ENCODE results near the gene SLC17A4. TPM values are rescaled to one million over a fixed set of nuclear protein-coding genes. Genes with fewer than 3 reads are reported as not detected.

The SLC17A4 gene
- total and polyA plus RNA-seq, 2 of the 13 experiments (the other 11 are each of a cell fraction or from before 2014, with no cell fraction given), result 0.07 TPM; not detected in 1

DNA sequence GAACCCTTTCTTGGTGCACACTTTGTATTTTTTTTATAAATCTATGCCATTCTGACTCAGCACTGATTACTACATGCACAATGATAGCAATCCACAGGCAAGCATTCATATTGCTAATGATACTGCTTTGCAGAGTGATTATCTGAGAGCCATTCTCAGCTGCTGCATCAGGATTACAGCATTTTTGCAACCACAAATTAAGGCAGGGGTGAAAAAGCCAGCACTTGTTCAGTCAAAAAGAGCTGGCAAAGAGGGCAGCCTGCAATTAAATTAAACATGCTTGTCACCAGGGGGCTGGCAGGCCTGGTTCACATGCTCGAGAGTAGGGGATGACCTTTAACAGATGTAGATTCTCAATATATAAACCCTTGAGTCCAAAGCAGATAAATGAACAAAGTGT lies 40.7 kb upstream of the SLC17A4 start (continued):
- TF ChIP-seq, protein P1, sequence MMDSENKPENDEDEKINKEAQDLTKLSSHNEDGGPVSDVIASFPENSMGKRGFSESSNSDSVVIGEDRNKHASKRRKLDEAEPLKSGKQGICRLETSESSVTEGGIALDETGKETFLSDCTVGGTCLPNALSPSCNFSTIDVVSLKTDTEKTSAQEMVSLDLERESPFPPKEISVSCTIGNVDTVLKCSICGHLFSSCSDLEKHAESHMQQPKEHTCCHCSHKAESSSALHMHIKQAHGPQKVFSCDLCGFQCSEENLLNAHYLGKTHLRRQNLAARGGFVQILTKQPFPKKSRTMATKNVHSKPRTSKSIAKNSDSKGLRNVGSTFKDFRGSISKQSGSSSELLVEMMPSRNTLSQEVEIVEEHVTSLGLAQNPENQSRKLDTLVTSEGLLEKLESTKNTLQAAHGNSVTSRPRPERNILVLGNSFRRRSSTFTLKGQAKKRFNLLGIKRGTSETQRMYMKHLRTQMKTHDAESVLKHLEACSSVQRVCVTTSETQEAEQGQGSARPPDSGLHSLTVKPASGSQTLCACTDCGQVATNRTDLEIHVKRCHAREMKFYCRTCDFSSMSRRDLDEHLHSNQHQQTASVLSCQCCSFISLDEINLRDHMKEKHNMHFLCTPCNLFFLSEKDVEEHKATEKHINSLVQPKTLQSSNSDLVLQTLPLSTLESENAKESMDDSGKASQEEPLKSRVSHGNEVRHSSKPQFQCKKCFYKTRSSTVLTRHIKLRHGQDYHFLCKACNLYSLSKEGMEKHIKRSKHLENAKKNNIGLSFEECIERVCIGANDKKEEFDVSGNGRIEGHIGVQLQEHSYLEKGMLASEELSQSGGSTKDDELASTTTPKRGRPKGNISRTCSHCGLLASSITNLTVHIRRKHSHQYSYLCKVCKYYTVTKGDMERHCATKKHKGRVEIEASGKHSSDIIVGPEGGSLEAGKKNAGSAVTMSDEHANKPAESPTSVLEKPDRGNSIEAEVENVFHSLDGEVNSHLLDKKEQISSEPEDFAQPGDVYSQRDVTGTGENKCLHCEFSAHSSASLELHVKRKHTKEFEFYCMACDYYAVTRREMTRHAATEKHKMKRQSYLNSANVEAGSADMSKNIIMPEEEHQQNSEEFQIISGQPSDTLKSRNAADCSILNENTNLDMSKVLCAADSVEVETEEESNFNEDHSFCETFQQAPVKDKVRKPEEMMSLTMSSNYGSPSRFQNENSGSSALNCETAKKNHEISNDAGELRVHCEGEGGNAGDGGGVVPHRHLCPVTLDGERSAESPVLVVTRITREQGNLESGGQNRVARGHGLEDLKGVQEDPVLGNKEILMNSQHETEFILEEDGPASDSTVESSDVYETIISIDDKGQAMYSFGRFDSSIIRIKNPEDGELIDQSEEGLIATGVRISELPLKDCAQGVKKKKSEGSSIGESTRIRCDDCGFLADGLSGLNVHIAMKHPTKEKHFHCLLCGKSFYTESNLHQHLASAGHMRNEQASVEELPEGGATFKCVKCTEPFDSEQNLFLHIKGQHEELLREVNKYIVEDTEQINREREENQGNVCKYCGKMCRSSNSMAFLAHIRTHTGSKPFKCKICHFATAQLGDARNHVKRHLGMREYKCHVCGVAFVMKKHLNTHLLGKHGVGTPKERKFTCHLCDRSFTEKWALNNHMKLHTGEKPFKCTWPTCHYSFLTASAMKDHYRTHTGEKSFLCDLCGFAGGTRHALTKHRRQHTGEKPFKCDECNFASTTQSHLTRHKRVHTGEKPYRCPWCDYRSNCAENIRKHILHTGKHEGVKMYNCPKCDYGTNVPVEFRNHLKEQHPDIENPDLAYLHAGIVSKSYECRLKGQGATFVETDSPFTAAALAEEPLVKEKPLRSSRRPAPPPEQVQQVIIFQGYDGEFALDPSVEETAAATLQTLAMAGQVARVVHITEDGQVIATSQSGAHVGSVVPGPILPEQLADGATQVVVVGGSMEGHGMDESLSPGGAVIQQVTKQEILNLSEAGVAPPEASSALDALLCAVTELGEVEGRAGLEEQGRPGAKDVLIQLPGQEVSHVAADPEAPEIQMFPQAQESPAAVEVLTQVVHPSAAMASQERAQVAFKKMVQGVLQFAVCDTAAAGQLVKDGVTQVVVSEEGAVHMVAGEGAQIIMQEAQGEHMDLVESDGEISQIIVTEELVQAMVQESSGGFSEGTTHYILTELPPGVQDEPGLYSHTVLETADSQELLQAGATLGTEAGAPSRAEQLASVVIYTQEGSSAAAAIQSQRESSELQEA (CRISPR knock-in tag; IDR thresholded peaks at IDR 0.05; ENCODE audit: not compliant biosample characterization), result no peak
- TF ChIP-seq ZNF230 (CRISPR knock-in tag; IDR thresholded peaks at IDR 0.05) (no peak), CHCHD3 (CRISPR knock-in tag; IDR thresholded peaks at IDR 0.05) (no peak)

DNA sequence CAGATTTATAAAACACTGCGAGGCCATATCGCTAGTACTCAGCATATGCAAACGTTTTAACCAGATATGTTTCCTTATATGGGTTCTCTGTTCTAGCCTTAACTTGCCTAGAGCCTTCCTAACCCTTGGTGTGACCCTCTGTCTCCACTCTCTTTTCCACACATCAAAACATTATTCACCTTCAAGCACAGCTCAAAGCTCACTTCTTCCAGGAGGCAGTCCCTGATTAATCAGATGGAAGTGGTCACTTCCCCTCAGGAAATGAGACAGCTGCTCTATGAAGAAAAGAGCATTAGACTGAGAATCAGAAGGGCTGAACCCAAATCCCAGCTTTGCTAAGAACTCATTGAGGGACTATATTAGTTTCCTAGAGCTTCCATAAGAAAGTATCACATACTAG lies 39.8 kb upstream of the SLC17A4 start:
- no peak overlapping the region for H3K9ac ChIP-seq (ENCODE audit: insufficient read depth, low read depth, low read length)
- DNase-seq (ENCODE audit: low spot score) (no peak), ATAC-seq (no peak), FAIRE-seq (no peak)
- 41% methylated on average over 3 of the region's 3 CpGs for WGBS (ENCODE audit: low lambda C conversion rate)
- no peaks in the 10 kb centered on the region for H3K27me3 ChIP-seq (ENCODE audit: control insufficient read depth in 1 of 2, insufficient read depth in 2 of 2, low read length in 2 of 2)
- TF ChIP-seq HNF4A (CRISPR knock-in tag; IDR thresholded peaks at IDR 0.05) (peak; percentile 43; the same call in 1 of the 2 replicates), RFXAP (CRISPR knock-in tag; IDR thresholded peaks at IDR 0.05; ENCODE audit: borderline replicate concordance) (no peak), ZNF605 (CRISPR knock-in tag; IDR thresholded peaks at IDR 0.05) (no peak), MIXL1 (CRISPR knock-in tag; IDR thresholded peaks at IDR 0.05) (peak; percentile 57; the same call in 1 of the 2 replicates)
- H3K27ac ChIP-seq (ENCODE audit: extremely low read length, insufficient read depth, low read length), result no peak overlapping the region
- no TSS peak for BruUV-seq (replicated peaks)
- in situ Hi-C loops (cut with HindIII; ENCODE audit: extremely low pct_ligation_motif_present, low pct_unique_long_range_greater_than_20kb), result loop anchor here (5.0 kb wide), 1 partner anchor 168 kb away; no protein-coding TSS in a partner anchor
- ChIA-PET CTCF (ENCODE audit: low intra/inter-chr PET ratio, low total read pairs) (no interaction called here), POLR2A (interaction anchor here (1.3 kb wide), 1 partner anchor 74 kb away, joined by 3 read pairs; no protein-coding TSS in a partner anchor)
- H3K79me2 ChIP-seq (ENCODE audit: insufficient read depth, low read length), result no peaks in the 10 kb centered on the region
- H3K36me3 ChIP-seq (replicated peaks in 1 of 2; ENCODE audit: control insufficient read depth in 1 of 2, insufficient read depth in 2 of 2, low read length in 2 of 2), result no peaks in the 10 kb centered on the region
- H3K9me3 ChIP-seq (ENCODE audit: low read length), result no peaks in the 10 kb centered on the region
- intact Hi-C loops (cut with micrococcal nuclease; ENCODE audit: unreplicated experiment), result loop anchor here (5.0 kb wide), 1 partner anchor 77 kb away; no protein-coding TSS in a partner anchor
- no peaks in the 10 kb centered on the region for H4K20me1 ChIP-seq (ENCODE audit: insufficient read depth, low read length)
- H3K4me2 ChIP-seq (ENCODE audit: low read depth, low read length), result no peak overlapping the region
- peaks cover 44% of the 10 kb centered on the region for H3K4me1 ChIP-seq (ENCODE audit: insufficient read depth, low read length)
- no peak overlapping the region for H2AFZ ChIP-seq (ENCODE audit: low read length)
- H3K4me3 ChIP-seq (replicated peaks in 1 of 3; ENCODE audit: insufficient read depth in 1 of 3, low read depth in 2 of 3, low read length in 3 of 3), result no peak overlapping the region

Measured in HepG2 (cell line).